HEK293 (cell line): ENCODE data around the gene ALG8.

ENCODE experiments used
- CTCF ChIP-seq: fragments of 450-650 bp; formaldehyde crosslinking; IDR thresholded peaks from 2 replicates; pipeline ENCODE4 v1.5.1; 2016; ENCODE audit warnings: missing biosample characterization, missing genetic modification characterization
- FEZF1 ChIP-seq: fragments of 450-650 bp; formaldehyde crosslinking; IDR thresholded peaks from 2 replicates; pipeline ENCODE4 v1.5.1; 2016; ENCODE audit warnings: missing biosample characterization, missing genetic modification characterization
- RBAK ChIP-seq: fragments of 450-650 bp; formaldehyde crosslinking; IDR thresholded peaks from 2 replicates; pipeline ENCODE4 v1.5.1; 2016; ENCODE audit warnings: missing biosample characterization, missing genetic modification characterization
- ZBTB44 ChIP-seq: fragments of 450-650 bp; IDR thresholded peaks from 2 replicates; pipeline ENCODE4 v1.5.1; 2018; ENCODE audit warnings: missing biosample characterization, mild to moderate bottlenecking, missing genetic modification characterization
- ZIC2 ChIP-seq: fragments of 450-650 bp; formaldehyde crosslinking; IDR thresholded peaks from 2 replicates; pipeline ENCODE4 v1.5.1; 2016; ENCODE audit warnings: missing biosample characterization, missing genetic modification characterization
- ZNF10 ChIP-seq: fragments of 450-650 bp; formaldehyde crosslinking; IDR thresholded peaks from 2 replicates; pipeline ENCODE4 v1.5.1; 2017; ENCODE audit warnings: missing biosample characterization, missing genetic modification characterization
- ZNF248 ChIP-seq: fragments of 450-650 bp; formaldehyde crosslinking; IDR thresholded peaks from 2 replicates; pipeline ENCODE4 v1.5.1; 2017; ENCODE audit warnings: missing biosample characterization, missing genetic modification characterization
- ZNF580 ChIP-seq: fragments of 450-650 bp; formaldehyde crosslinking; IDR thresholded peaks from 2 replicates; pipeline ENCODE4 v1.5.1; 2016; ENCODE audit warnings: missing biosample characterization, missing genetic modification characterization

GRCh38 chr11:78170874-78171549, 31.6 kb upstream of the ALG8 start:
- TF ChIP-seq ZNF580 (tag by site-specific recombination): no peak
- no peak for TF ChIP-seq ZNF248
- no peak for TF ChIP-seq ZBTB44
- no peak for TF ChIP-seq ZNF10 (tag by site-specific recombination)
- TF ChIP-seq CTCF (tag by site-specific recombination): no peak
- no peak for TF ChIP-seq RBAK
- TF ChIP-seq ZIC2: no peak
- no peak for TF ChIP-seq FEZF1 (tag by site-specific recombination)
